HepG2 (cell line): Measurements from ENCODE around the gene REPIN1. TPM values are rescaled to one million over a fixed set of nuclear protein-coding genes. Genes with fewer than 3 reads are reported as not detected.

Source experiments
- CREM ChIP-seq, 2 experiments: sonication (generic) in 1 of 2; formaldehyde crosslinking in 1 of 2; IDR thresholded peaks; 2 replicates each; pipeline versions ENCODE4 v1.4.0 to v1.6.1; 2016 to 2020; ENCODE audit warnings: antibody characterized with exemption in 1 of 2, mild to moderate bottlenecking in 1 of 2, missing genetic modification reagents in 1 of 2
- DMAP1 ChIP-seq: IDR thresholded peaks from 2 replicates; pipeline ENCODE4 v1.6.1; 2016
- EED ChIP-seq: sonication (generic); formaldehyde crosslinking; IDR thresholded peaks from 2 replicates; pipeline ENCODE4 v1.5.0; 2020; ENCODE audit warnings: mild to moderate bottlenecking, missing genetic modification reagents
- EHMT2 ChIP-seq: fragments of 200-600 bp; sonication (generic); IDR thresholded peaks from 2 replicates; pipeline ENCODE4 v1.7.0; 2017; ENCODE audit warnings: antibody characterized with exemption, low read depth, low read length, borderline replicate concordance
- HNRNPUL1 ChIP-seq: fragments of 200-400 bp; formaldehyde crosslinking; IDR thresholded peaks from 2 replicates; pipeline ENCODE4 v1.6.1; 2017; ENCODE audit warnings: low read depth, mild to moderate bottlenecking, low read length, moderate library complexity
- KMT2A ChIP-seq: sonication (generic); formaldehyde crosslinking; IDR thresholded peaks from 2 replicates; pipeline ENCODE4 v1.4.0; 2020; ENCODE audit warnings: missing genetic modification reagents
- MAF1 ChIP-seq: sonication (generic); formaldehyde crosslinking; IDR thresholded peaks from 2 replicates; pipeline ENCODE4 v1.5.0; 2020; ENCODE audit warnings: missing genetic modification reagents, borderline replicate concordance
- ONECUT2 ChIP-seq: sonication (generic); formaldehyde crosslinking; IDR thresholded peaks from 2 replicates; pipeline ENCODE4 v1.4.0; 2020; ENCODE audit warnings: missing genetic modification reagents
- TARDBP ChIP-seq: sonication (generic); formaldehyde crosslinking; IDR thresholded peaks from 2 replicates; pipeline ENCODE4 v1.8.0; 2022; ENCODE audit warnings: mild to moderate bottlenecking, missing genetic modification reagents
- ZBTB7A ChIP-seq: sonication (generic); formaldehyde crosslinking; IDR thresholded peaks from 2 replicates; pipeline ENCODE4 v1.8.0; 2022; ENCODE audit warnings: mild to moderate bottlenecking, missing genetic modification reagents
- ZBTB8A ChIP-seq: sonication (generic); formaldehyde crosslinking; IDR thresholded peaks from 2 replicates; pipeline ENCODE4 v1.4.0; 2020; ENCODE audit warnings: mild to moderate bottlenecking, low read depth, missing genetic modification reagents, borderline replicate concordance
- ZFYVE20 ChIP-seq: sonication (generic); formaldehyde crosslinking; IDR thresholded peaks from 2 replicates; pipeline ENCODE4 v1.8.0; 2023; ENCODE audit warnings: low read depth, mild to moderate bottlenecking, moderate library complexity, missing genetic modification reagents, borderline replicate concordance
- ZHX2 ChIP-seq, 2 experiments: sonication (generic) in 1 of 2; formaldehyde crosslinking in 1 of 2; IDR thresholded peaks; 2 replicates each; pipeline versions ENCODE4 v1.6.1 to v1.9.0; 2014 to 2022; ENCODE audit warnings: antibody characterized with exemption in 1 of 2, borderline replicate concordance in 1 of 2, inconsistent platforms in 1 of 2, low read depth in 1 of 2, missing genetic modification reagents in 1 of 2
- ZNF230 ChIP-seq: sonication (generic); formaldehyde crosslinking; IDR thresholded peaks from 2 replicates; pipeline ENCODE4 v1.4.0; 2020; ENCODE audit warnings: mild to moderate bottlenecking, missing genetic modification reagents
- ZNF282 ChIP-seq: fragments of 450-650 bp; IDR thresholded peaks from 2 replicates; pipeline ENCODE4 v1.6.1; 2018; ENCODE audit not compliant: partially characterized antibody
- ZNF549 ChIP-seq: sonication (generic); formaldehyde crosslinking; IDR thresholded peaks from 2 replicates; pipeline ENCODE4 v1.5.0; 2020; ENCODE audit warnings: missing genetic modification reagents
- ZNF747 ChIP-seq: sonication (generic); formaldehyde crosslinking; IDR thresholded peaks from 2 replicates; pipeline ENCODE4 v1.8.1; 2023; ENCODE audit warnings: missing genetic modification reagents, mild to moderate bottlenecking, borderline replicate concordance
- ZNF770 ChIP-seq: sonication (generic); formaldehyde crosslinking; IDR thresholded peaks from 2 replicates; pipeline ENCODE4 v1.5.0; 2020; ENCODE audit warnings: mild to moderate bottlenecking, missing genetic modification reagents
- polyA plus RNA-seq, 8 experiments: library from polyadenylated mRNA; depleted of rRNA in 3 of 8; stranded (reverse) in 7 of 8; unstranded in 1 of 8; fragments of >200 nt; fragmentation: Illumina TruSeq in 4 of 8; extraction: Trizol in 4 of 8; gene quantifications; 2 replicates each; pipeline versions ENCODE4 v1.2.1 to v1.2.3, GENCODE V29; 2011 to 2016; ENCODE audit warnings: low read depth in 4 of 8, missing spikeins in 1 of 8, mixed read lengths in 1 of 8; ENCODE audit not compliant: insufficient read depth in 1 of 8
- total RNA-seq, 5 experiments: library from RNA; depleted of rRNA; stranded (reverse); fragments of >200 nt; fragmentation: Illumina TruSeq; extraction: Trizol; gene quantifications; 2 replicates each; pipeline ENCODE4 v1.2.3, GENCODE V29; 2016; ENCODE audit warnings: low read depth in 1 of 5
- TF ChIP-seq, protein P1 (sequence below): IDR thresholded peaks from 2 replicates; pipeline ENCODE4 v1.6.1; 2016; ENCODE audit warnings: low read depth

Gene REPIN1
- total and polyA plus RNA-seq, 2 of the 13 experiments (the other 11 are each of a cell fraction or from before 2014, with no cell fraction given), result 69.9 to 108 TPM

DNA sequence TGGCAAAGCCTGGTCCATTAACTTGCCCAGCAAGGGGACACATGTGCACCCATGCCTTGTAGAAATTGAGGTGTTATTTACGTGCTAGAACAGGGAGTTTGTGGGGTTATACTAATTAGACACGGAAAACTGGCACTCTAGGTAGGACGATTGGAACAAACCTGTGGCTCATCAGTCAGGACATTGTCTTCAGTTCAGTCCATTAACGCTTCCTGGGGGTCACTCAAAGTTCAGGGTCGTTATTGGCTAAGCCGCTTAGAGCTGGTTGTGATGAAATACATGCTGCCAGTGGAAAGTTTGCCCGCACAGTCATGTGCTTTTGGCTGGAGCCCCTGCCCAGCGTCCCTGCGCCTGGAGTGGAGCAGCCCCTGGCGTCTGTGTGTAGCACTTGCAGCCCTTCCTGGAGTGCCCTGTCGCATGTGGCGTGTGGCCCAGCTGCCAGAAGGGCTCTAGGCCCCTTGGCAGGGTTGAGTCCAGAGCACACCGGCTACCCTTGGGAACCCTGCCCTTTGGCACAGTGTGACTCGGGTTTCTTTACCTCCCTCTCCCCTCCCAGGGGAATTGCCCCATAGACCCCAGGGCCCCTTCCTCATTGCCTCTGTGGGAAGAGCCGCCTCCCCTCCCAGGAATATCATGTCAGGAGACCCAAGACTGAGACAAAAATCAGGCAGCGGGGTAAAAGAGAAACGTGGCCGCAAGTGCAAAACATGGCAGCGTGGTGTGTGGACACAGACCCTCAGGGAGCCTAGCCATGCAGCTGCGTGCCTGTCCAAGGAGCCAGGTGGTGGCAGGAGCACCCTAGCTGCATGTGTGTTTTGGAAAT is 20.3 kb downstream of the REPIN1 start (continued):
- TF ChIP-seq, protein P1, sequence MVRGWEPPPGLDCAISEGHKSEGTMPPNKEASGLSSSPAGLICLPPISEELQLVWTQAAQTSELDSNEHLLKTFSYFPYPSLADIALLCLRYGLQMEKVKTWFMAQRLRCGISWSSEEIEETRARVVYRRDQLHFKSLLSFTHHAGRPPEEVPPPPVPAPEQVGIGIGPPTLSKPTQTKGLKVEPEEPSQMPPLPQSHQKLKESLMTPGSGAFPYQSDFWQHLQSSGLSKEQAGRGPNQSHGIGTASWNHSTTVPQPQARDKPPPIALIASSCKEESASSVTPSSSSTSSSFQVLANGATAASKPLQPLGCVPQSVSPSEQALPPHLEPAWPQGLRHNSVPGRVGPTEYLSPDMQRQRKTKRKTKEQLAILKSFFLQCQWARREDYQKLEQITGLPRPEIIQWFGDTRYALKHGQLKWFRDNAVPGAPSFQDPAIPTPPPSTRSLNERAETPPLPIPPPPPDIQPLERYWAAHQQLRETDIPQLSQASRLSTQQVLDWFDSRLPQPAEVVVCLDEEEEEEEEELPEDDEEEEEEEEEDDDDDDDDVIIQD (CRISPR knock-in tag), result peak; percentile 79
- TF ChIP-seq ZHX2 (IDR thresholded peaks at IDR 0.05; ENCODE audit: low read depth) (0 out of 2 replicates have a peak, but pooled peaks have one; percentile 31), ZHX2 (CRISPR knock-in tag; IDR thresholded peaks at IDR 0.05; ENCODE audit: borderline replicate concordance) (0 out of 2 replicates have a peak, but pooled peaks have one; percentile 54), EED (CRISPR knock-in tag) (no peak), ZFYVE20 (CRISPR knock-in tag) (no peak), EHMT2 (no peak), ONECUT2 (peak; percentile 69), DMAP1 (CRISPR knock-in tag) (peak; percentile 94), ZNF549 (no peak), KMT2A (CRISPR knock-in tag) (peak; percentile 89), CREM (IDR thresholded peaks at IDR 0.05) (peak; percentile 58; the same call in 1 of the 2 replicates), CREM (CRISPR knock-in tag; IDR thresholded peaks at IDR 0.05) (no peak), TARDBP (peak; percentile 93), ZBTB7A (CRISPR knock-in tag) (no peak), ZNF747 (CRISPR knock-in tag) (peak; percentile 83; the same call in 1 of the 2 replicates), ZNF230 (CRISPR knock-in tag) (peak; percentile 81; the same call in 1 of the 2 replicates), HNRNPUL1 (no peak), ZNF282 (no peak), ZNF770 (CRISPR knock-in tag) (peak; percentile 76), ZBTB8A (CRISPR knock-in tag) (no peak), MAF1 (peak; percentile 51; the same call in 1 of the 2 replicates)
